Neural cell (in vitro differentiated cells): Measurements from ENCODE around the gene SLC43A1. TPM values are rescaled to one million over a fixed set of nuclear protein-coding genes. Genes with fewer than 3 reads are reported as not detected.

ENCODE experiments used
- H2AFZ ChIP-seq: fragments of 200-600, 300-800 bp; sonication (generic), shearing (Covaris generic); 2 replicates; pipeline ENCODE4 v1.6.0; 2014; ENCODE audit warnings: low read depth, mild to moderate bottlenecking, antibody characterized with exemption, low read length, moderate library complexity
- H3F3A ChIP-seq: fragments of 200-600 bp; shearing (Covaris generic); 2 replicates; pipeline ENCODE4 v1.6.1; 2016; ENCODE audit warnings: mild to moderate bottlenecking, moderate library complexity, mixed read lengths, antibody characterized with exemption, low read length; ENCODE audit not compliant: insufficient read depth, poor library complexity, severe bottlenecking
- H3K27ac ChIP-seq: fragments of 200-600, 300-800 bp; sonication (generic), shearing (Covaris generic); 2 replicates; pipeline ENCODE4 v1.5.1; 2014; ENCODE audit warnings: mild to moderate bottlenecking, low read length, moderate library complexity
- H3K27me3 ChIP-seq: fragments of 300-800, 200-600 bp; sonication (generic), shearing (Covaris generic); 2 replicates; pipeline ENCODE4 v1.6.0; 2014; ENCODE audit warnings: mild to moderate bottlenecking, low read depth, low read length, moderate library complexity; ENCODE audit not compliant: insufficient read depth
- H3K36me3 ChIP-seq: fragments of 300-800, 200-600 bp; sonication (generic), shearing (Covaris generic); 2 replicates; pipeline ENCODE4 v1.5.1; 2014; ENCODE audit warnings: mild to moderate bottlenecking, antibody characterized with exemption, low read length, moderate library complexity; ENCODE audit not compliant: insufficient read depth
- H3K4me2 ChIP-seq: fragments of 300-800, 200-600 bp; sonication (generic), shearing (Covaris generic); 2 replicates; pipeline ENCODE4 v1.6.0; 2014; ENCODE audit warnings: mild to moderate bottlenecking, low read length
- H3K4me3 ChIP-seq: fragments of 300-800, 200-600 bp; sonication (generic), shearing (Covaris generic); 2 replicates; pipeline ENCODE4 v1.5.1; 2014; ENCODE audit warnings: mild to moderate bottlenecking, low read length, moderate library complexity
- H3K79me2 ChIP-seq: fragments of 200-600 bp; shearing (Covaris generic); replicated peaks from 2 replicates; pipeline ENCODE4 v1.6.0; 2014; ENCODE audit warnings: mild to moderate bottlenecking, low read length, moderate library complexity; ENCODE audit not compliant: insufficient read depth
- H3K9ac ChIP-seq: fragments of 300-800, 200-600 bp; sonication (generic), shearing (Covaris generic); 2 replicates; pipeline ENCODE4 v1.6.1; 2016; ENCODE audit warnings: mild to moderate bottlenecking, low read length, mixed read lengths
- H3K9me2 ChIP-seq: fragments of 200-600 bp; shearing (Covaris generic); 2 replicates; pipeline ENCODE4 v1.6.1; 2016; ENCODE audit warnings: mild to moderate bottlenecking, low read length, mixed read lengths; ENCODE audit not compliant: insufficient read depth
- H3K9me3 ChIP-seq: fragments of 200-600, 300-800 bp; sonication (generic), shearing (Covaris generic); 2 replicates; pipeline ENCODE4 v1.6.1; 2016; ENCODE audit warnings: mild to moderate bottlenecking, mixed run types, low read length, moderate library complexity, mixed read lengths
- H4K20me1 ChIP-seq: fragments of 200-600 bp; shearing (Covaris generic); 2 replicates; pipeline ENCODE4 v1.6.1; 2016; ENCODE audit warnings: mild to moderate bottlenecking, mixed run types; ENCODE audit not compliant: insufficient read depth
- CTCF ChIP-seq: fragments of 450-650 bp; IDR thresholded peaks from 2 replicates; pipeline ENCODE4 v1.5.1; 2014; ENCODE audit warnings: antibody characterized with exemption, mild to moderate bottlenecking, moderate library complexity; ENCODE audit not compliant: poor library complexity, severe bottlenecking
- EP300 ChIP-seq: fragments of 450-650 bp; conservative IDR thresholded peaks from 2 replicates; pipeline ENCODE4 v1.6.1; 2014; ENCODE audit warnings: antibody characterized with exemption, mild to moderate bottlenecking, moderate library complexity; ENCODE audit not compliant: poor library complexity, severe bottlenecking
- EZH2 ChIP-seq: fragments of 200-600, 300-800 bp; shearing (Covaris generic), sonication (generic); IDR thresholded peaks from 2 replicates; pipeline ENCODE4 v1.6.1; 2014; ENCODE audit warnings: antibody characterized with exemption, low read length, borderline replicate concordance, mild to moderate bottlenecking; ENCODE audit not compliant: insufficient read depth, poor library complexity, severe bottlenecking
- MXI1 ChIP-seq: fragments of 450-650 bp; conservative IDR thresholded peaks from 2 replicates; pipeline ENCODE4 v1.6.1; 2014; ENCODE audit warnings: antibody characterized with exemption, mild to moderate bottlenecking; ENCODE audit not compliant: poor library complexity, severe bottlenecking
- POLR2AphosphoS5 ChIP-seq: IDR thresholded peaks from 2 replicates; pipeline ENCODE4 v1.6.1; 2012
- RAD21 ChIP-seq: fragments of 450-650 bp; conservative IDR thresholded peaks from 2 replicates; pipeline ENCODE4 v1.6.1; 2014; ENCODE audit warnings: antibody characterized with exemption, mild to moderate bottlenecking, moderate library complexity
- REST ChIP-seq: IDR thresholded peaks from 2 replicates; pipeline ENCODE4 v1.6.1; 2012; ENCODE audit warnings: borderline replicate concordance
- SMC3 ChIP-seq: fragments of 450-650 bp; conservative IDR thresholded peaks from 2 replicates; pipeline ENCODE4 v1.6.1; 2014; ENCODE audit warnings: antibody characterized with exemption, mild to moderate bottlenecking, moderate library complexity; ENCODE audit not compliant: poor library complexity
- TAF1 ChIP-seq: IDR thresholded peaks from 2 replicates; pipeline ENCODE4 v1.6.1; 2012; ENCODE audit warnings: low read depth
- polyA plus RNA-seq: library from polyadenylated mRNA; depleted of rRNA; stranded (reverse); fragments of >200 nt; gene quantifications from 2 replicates; pipeline ENCODE4 v1.2.3, GENCODE V29; 2014

The SLC43A1 gene
- polyA plus RNA-seq, 1 donor from 2014 or later: 3.3 TPM

- H3K9ac ChIP-seq: peak overlapping the region; percentile 56
These were observed 32.5 kb downstream of the SLC43A1 start for GRCh38 chr11:57482782-57483561.

More at GRCh38 chr11:57482782-57483561, 32.5 kb downstream of the SLC43A1 start:
- Histone ChIP-seq H4K20me1 (no peaks in the 10 kb centered on the region), H3K27ac (no peak overlapping the region), H3K4me2 (peak overlapping the region; percentile 80), H3K27me3 (peaks cover 33% of the 10 kb centered on the region), H3F3A (no peaks in the 10 kb centered on the region), H3K4me3 (peak overlapping the region; percentile 75), H3K9me3 (no peaks in the 10 kb centered on the region), H3K36me3 (no peaks in the 10 kb centered on the region), H2AFZ (no peak overlapping the region), H3K9me2 (no peaks in the 10 kb centered on the region), H3K79me2 (no peaks in the 10 kb centered on the region)
- TF ChIP-seq TAF1: no peak
- TF ChIP-seq SMC3: peak; percentile 78
- TF ChIP-seq EP300: peak; percentile 13
- peak; percentile 60 for TF ChIP-seq MXI1
- TF ChIP-seq POLR2AphosphoS5: no peak
- TF ChIP-seq CTCF: peak; percentile 90
- TF ChIP-seq REST: no peak
- peak; percentile 73 for TF ChIP-seq RAD21
- TF ChIP-seq EZH2: no peak
